ENCODE results near the gene PARVG. TPM values are rescaled to one million over a fixed set of nuclear protein-coding genes. Genes with fewer than 3 reads are reported as not detected.

Gene PARVG
- total and polyA plus RNA-seq, 10 of the 15 experiments (the other 5 are each of a cell fraction or from before 2014, with no cell fraction given), result 6.3 to 123 (median 71.9) TPM

DNA sequence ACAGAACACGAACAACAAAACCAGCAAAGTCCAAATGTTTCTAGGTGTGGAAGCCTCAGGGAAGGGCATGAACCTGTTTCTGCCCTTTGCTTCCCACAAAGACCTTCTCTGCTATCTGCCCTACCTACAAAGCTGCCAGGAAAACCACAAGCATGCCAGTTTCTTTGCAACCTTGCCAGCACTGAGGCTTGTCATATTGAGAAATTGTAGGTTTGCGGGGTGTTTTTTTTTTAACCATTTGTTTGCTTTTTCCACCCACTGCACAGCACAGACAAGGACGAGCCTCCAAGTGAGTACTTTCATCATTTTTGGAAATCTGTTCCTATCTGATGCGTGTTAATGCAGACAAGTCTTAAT, 12.8 kb downstream of the PARVG start (continued):
- TF ChIP-seq, protein P1, sequence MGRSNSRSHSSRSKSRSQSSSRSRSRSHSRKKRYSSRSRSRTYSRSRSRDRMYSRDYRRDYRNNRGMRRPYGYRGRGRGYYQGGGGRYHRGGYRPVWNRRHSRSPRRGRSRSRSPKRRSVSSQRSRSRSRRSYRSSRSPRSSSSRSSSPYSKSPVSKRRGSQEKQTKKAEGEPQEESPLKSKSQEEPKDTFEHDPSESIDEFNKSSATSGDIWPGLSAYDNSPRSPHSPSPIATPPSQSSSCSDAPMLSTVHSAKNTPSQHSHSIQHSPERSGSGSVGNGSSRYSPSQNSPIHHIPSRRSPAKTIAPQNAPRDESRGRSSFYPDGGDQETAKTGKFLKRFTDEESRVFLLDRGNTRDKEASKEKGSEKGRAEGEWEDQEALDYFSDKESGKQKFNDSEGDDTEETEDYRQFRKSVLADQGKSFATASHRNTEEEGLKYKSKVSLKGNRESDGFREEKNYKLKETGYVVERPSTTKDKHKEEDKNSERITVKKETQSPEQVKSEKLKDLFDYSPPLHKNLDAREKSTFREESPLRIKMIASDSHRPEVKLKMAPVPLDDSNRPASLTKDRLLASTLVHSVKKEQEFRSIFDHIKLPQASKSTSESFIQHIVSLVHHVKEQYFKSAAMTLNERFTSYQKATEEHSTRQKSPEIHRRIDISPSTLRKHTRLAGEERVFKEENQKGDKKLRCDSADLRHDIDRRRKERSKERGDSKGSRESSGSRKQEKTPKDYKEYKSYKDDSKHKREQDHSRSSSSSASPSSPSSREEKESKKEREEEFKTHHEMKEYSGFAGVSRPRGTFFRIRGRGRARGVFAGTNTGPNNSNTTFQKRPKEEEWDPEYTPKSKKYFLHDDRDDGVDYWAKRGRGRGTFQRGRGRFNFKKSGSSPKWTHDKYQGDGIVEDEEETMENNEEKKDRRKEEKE (IDR thresholded peaks at IDR 0.05), result no peak
- TF ChIP-seq SREBF2 (IDR thresholded peaks at IDR 0.05; ENCODE audit: low read length), result no peak
- TF ChIP-seq, protein P2, sequence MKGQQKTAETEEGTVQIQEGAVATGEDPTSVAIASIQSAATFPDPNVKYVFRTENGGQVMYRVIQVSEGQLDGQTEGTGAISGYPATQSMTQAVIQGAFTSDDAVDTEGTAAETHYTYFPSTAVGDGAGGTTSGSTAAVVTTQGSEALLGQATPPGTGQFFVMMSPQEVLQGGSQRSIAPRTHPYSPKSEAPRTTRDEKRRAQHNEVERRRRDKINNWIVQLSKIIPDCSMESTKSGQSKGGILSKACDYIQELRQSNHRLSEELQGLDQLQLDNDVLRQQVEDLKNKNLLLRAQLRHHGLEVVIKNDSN (IDR thresholded peaks at IDR 0.05; ENCODE audit: borderline replicate concordance, extremely low read length, insufficient read depth, low read depth, low read length), result no peak
- TF ChIP-seq, protein P3, sequence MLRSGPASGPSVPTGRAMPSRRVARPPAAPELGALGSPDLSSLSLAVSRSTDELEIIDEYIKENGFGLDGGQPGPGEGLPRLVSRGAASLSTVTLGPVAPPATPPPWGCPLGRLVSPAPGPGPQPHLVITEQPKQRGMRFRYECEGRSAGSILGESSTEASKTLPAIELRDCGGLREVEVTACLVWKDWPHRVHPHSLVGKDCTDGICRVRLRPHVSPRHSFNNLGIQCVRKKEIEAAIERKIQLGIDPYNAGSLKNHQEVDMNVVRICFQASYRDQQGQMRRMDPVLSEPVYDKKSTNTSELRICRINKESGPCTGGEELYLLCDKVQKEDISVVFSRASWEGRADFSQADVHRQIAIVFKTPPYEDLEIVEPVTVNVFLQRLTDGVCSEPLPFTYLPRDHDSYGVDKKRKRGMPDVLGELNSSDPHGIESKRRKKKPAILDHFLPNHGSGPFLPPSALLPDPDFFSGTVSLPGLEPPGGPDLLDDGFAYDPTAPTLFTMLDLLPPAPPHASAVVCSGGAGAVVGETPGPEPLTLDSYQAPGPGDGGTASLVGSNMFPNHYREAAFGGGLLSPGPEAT (IDR thresholded peaks at IDR 0.05; ENCODE audit: low read depth), result no peak
- no peak for TF ChIP-seq IRF4 (IDR thresholded peaks at IDR 0.05; ENCODE audit: low read depth, low read length)
- TF ChIP-seq SMAD1 (IDR thresholded peaks at IDR 0.05; ENCODE audit: low read depth, partially characterized antibody), result no peak
- TF ChIP-seq EP300 (IDR thresholded peaks at IDR 0.05; ENCODE audit: borderline replicate concordance in 1 of 2, control insufficient read depth in 1 of 2, low read depth in 2 of 2, low read length in 2 of 2), result no peak
- TF ChIP-seq PAX5 (IDR thresholded peaks at IDR 0.05; ENCODE audit: borderline replicate concordance, low read depth, low read length), result no peak
- TF ChIP-seq MYC (IDR thresholded peaks at IDR 0.05; ENCODE audit: insufficient read depth, insufficient read length, insufficient replicate concordance, low read length, severe bottlenecking), result no peak

Measured in GM12878 (cell line).